Breast epithelium (tissue), 3 donors: ENCODE data around the gene PLCL2.

Experiments
- CTCF ChIP-seq, 3 donors: fragments of 450-650 bp; IDR thresholded peaks; one replicate each; pipeline ENCODE4 v1.5.1; 2016 to 2017; ENCODE audit warnings: antibody characterized with exemption in 3 of 3, mild to moderate bottlenecking in 3 of 3, moderate library complexity in 3 of 3
- POLR2A ChIP-seq: fragments of 450-650 bp; IDR thresholded peaks from one replicate; pipeline ENCODE4 v1.6.1; 2016; ENCODE audit warnings: antibody characterized with exemption, mild to moderate bottlenecking, moderate library complexity
- POLR2AphosphoS5 ChIP-seq, 3 donors: sonication (generic); formaldehyde crosslinking; IDR thresholded peaks; one replicate each; pipeline ENCODE4 v1.6.1; 2017; ENCODE audit warnings: antibody characterized with exemption in 3 of 3

- no peak for TF ChIP-seq CTCF (IDR thresholded peaks at IDR 0.05)
- TF ChIP-seq POLR2A = no peak
- no peak for TF ChIP-seq POLR2AphosphoS5 (IDR thresholded peaks at IDR 0.05)
Measured at GRCh38 chr3:16978921-16979271, 94.1 kb downstream of the PLCL2 start.
